NCI-H510A (cell line): ENCODE measurements around the gene PTPRT.

ENCODE experiments used
- DNase-seq: peaks from one replicate; lab custom pipeline; 2025; lab: John Stamatoyannopoulos, UW

PTPRT gene

DNA sequence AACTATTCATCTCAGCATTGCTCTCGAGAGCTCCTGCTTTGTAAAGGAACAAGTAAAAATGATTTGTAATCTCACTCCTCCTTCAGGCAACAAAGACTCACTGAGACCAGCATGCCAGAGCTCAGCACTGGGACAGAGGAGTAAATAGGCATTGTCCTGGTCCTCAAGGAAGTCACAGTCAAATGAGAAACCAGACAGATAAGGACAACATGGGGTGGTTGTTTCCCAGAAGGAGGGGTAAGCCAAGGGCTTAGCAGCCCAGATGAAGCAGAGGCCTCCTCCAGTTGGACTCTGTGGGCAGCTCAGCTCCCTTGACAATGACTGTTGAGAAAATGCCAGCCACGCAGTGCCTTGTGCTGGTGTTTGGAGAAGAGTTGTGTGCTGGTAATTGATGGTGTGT is 1145.8 kb downstream of the PTPRT start:
- no peak for DNase-seq

GRCh38 chr20:42041000-42041565 is 1148.6 kb downstream of the PTPRT start:
- no peak for DNase-seq

DNA sequence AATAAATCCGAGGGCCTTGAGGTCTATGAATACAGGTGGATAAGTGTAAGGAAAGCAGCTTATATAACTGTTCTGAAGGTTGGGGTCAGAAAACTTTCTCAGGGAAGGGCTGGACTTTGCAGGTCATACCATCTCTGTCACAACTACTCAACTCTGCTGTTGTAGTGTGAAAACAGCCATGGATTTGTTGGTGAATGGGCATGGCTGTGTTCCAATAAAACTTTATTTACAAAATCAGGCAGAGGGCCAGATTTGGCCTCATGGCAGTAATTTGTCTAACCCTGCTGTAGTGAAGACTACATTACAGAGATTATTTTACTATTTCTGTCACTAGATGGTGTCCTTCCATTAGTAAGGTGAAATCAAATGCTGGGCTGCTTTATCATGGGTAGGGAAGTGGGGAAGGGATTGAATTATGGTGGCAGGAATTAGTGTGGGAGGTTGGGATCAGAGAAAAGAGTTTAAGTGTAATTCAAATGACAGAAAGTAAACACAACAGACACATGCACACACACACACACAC is 1161.9 kb downstream of the PTPRT start:
- peak; percentile 12 for DNase-seq

- no peak for DNase-seq
These were observed 1163.1 kb downstream of the PTPRT start for GRCh38 chr20:42026599-42026998.

DNA sequence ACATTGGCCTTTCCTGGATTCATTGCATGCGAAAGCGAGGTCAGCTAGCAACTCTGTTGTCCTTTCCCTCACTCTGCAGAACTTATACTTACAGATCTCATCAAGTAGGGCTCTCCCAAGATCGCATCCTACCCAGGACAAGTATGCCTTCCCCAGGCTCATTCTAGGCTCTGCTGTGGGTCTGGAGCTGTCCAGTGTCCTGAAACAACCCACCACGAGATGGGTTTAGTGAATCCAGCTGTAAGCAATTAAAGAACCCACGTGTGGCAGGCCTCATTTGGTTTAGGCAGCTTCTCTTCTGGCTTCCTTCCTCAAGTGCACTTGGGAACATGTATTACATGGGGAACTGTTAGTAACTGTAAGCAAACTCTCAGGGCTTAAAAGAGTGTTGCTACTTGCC is 1165.1 kb downstream of the PTPRT start:
- DNase-seq, result no peak
